SKM-1 (cell line): ENCODE measurements around the gene TBC1D32.

Experiments
- DNase-seq: peaks from one replicate; lab custom pipeline; 2025; ENCODE audit not compliant: unreplicated experiment; lab: John Stamatoyannopoulos, UW

Gene TBC1D32

DNA sequence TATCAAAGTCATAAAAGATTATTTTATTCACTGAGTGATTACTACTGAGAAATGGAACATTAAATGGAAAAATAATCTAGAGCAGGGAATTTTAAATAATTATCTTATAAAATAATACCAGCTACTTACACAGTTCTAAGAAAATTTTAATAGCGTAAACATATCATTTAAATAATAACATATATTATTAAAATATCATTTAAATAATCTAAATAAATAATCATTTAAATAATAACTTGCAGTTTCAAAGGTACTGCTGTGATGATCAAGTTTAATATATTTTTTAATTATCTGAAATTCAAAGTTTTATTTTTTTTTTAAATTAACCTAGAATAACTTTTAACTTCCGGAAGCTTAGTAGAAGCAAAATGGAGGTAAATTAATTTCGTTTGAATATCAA is 301.2 kb downstream of the TBC1D32 start:
- no peak for DNase-seq

DNA sequence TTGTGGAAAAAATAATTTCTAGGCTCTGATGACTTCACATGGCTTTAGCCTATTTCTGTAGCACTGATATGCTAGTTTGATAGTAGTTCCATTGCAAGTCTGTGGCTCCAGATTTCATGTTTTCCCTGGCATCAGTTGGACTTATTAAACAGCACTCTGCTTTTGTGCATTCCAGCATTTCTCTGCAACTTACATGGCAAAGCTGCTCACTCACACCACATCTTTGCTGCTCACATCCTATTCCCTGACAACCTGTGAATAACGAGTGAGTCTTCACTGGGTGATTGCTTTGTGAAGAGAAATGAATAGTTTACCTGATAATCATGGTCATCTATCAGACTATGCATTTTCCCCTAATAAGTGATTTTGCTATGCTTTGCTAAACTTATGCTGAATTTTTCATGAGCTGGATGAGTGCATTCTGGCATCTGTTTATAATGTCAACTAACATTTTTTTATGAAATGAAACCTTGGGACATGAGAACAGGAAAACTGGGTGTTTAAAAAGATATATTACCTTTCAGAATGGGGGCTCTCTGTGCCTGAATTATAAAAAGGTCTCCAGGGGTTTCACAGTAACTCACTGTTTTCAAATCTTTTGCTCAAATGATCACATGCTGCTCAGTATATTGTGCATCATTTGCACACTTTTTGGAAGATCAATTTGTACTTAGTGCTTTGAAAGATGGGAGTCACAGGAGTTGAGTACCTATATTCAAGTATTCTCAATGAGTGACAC is 301.8 kb downstream of the TBC1D32 start:
- no peak for DNase-seq
